Measurements from ENCODE around the gene SMIM26. TPM values are rescaled to one million over a fixed set of nuclear protein-coding genes. Genes with fewer than 3 reads are reported as not detected.

Gene SMIM26
- total and polyA plus RNA-seq, 2 of the 8 experiments (the other 6 are each of a cell fraction or from before 2014, with no cell fraction given): 69.8 to 95.0 TPM

DNA sequence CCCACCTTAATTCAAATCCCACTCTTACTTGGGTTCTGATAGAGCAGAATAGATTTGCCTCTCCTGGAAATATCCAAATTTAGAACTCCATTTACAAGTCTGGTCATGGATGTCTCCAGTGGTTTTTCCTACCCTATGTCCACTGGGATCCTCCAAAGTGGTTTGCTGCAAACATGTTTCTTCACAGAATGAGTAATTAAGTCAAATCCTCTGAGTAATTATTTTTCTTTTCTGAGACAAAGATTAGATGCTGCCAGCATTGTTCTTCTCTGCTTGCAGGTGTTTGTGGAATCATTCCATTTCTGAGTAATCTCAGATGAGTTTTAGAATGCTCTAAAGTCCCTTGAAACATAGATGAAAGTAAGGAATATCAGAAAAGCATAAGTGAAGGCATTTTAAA, 42.5 kb downstream of the SMIM26 start:
- Histone ChIP-seq H4K5ac (ENCODE audit: insufficient read length, low read depth, low read length) (no peak overlapping the region), H2BK12ac (ENCODE audit: low read depth, low read length) (no peak overlapping the region), H2AK5ac (ENCODE audit: low read depth, low read length) (no peak overlapping the region), H3K79me2 (ENCODE audit: control insufficient read depth in 1 of 2, insufficient read depth in 2 of 2, low read length in 2 of 2) (no peaks in the 10 kb centered on the region), H3K9me3 (ENCODE audit: insufficient read depth in 2 of 2, low read depth in 1 of 2, low read length in 1 of 2) (no peaks in the 10 kb centered on the region), H3K36me3 (ENCODE audit: control insufficient read depth in 2 of 4, insufficient read depth in 4 of 4, low read length in 3 of 4) (no peaks in the 10 kb centered on the region), H2AFZ (ENCODE audit: low read length) (no peak overlapping the region), H3K27me3 (replicated peaks in 1 of 4; ENCODE audit: control insufficient read depth in 3 of 4, extremely low read depth in 1 of 4, insufficient read depth in 3 of 4, low read length in 3 of 4) (no peaks in the 10 kb centered on the region), H4K91ac (replicated peaks; ENCODE audit: insufficient read length, low read length) (no peak overlapping the region), H4K20me1 (replicated peaks in 1 of 2; ENCODE audit: control insufficient read depth in 1 of 2, insufficient read depth in 2 of 2, low read length in 2 of 2) (no peaks in the 10 kb centered on the region), H3K18ac (ENCODE audit: extremely low read depth, low read length) (no peak overlapping the region), H2BK20ac (ENCODE audit: low read length) (no peak overlapping the region), H3K4ac (replicated peaks; ENCODE audit: insufficient read length, low read depth, low read length) (no peak overlapping the region), H2BK15ac (ENCODE audit: low read length) (no peak overlapping the region), H3K27ac (ENCODE audit: low read depth, low read length) (no peak overlapping the region), H2BK5ac (ENCODE audit: low read depth, low read length) (no peak overlapping the region), H3K23ac (ENCODE audit: insufficient read length) (no peak overlapping the region), H3K4me2 (ENCODE audit: insufficient read depth in 1 of 2, low read depth in 2 of 2, low read length in 2 of 2) (no peak overlapping the region), H3K4me1 (replicated peaks in 1 of 4; ENCODE audit: control insufficient read depth in 3 of 4, insufficient read depth in 4 of 4, low read length in 3 of 4) (peaks cover 0 to 1% (median 0%) of the 10 kb centered on the region in 4 experiments; a peak in 2 of 7 replicates), H3K14ac (ENCODE audit: insufficient read length) (no peak overlapping the region), H3K56ac (replicated peaks; ENCODE audit: insufficient read length, low read depth, low read length) (no peak overlapping the region), H3K79me1 (ENCODE audit: low read depth, low read length) (no peaks in the 10 kb centered on the region), H3K9ac (replicated peaks in 1 of 4; ENCODE audit: extremely low read depth in 1 of 4, low read depth in 3 of 4, low read length in 3 of 4) (no peak overlapping the region), H3K4me3 (ENCODE audit: extremely low read depth in 1 of 4, insufficient read depth in 2 of 4, low read depth in 3 of 4, low read length in 4 of 4) (no peak overlapping the region), H2BK120ac (replicated peaks; ENCODE audit: low read depth, low read length) (no peak overlapping the region), H3K23me2 (ENCODE audit: low read depth, low read length) (no peaks in the 10 kb centered on the region), H4K8ac (ENCODE audit: extremely low read depth, insufficient read depth, low read length) (no peak overlapping the region)
- no peak for DNase-seq (ENCODE audit: low read depth in 1 of 2, low spot score in 2 of 2)
- CTCF ChIA-PET (ENCODE audit: partially characterized antibody): no interaction called here
- POLR2A ChIA-PET (ENCODE audit: partially characterized antibody): no interaction called here
- no peak for FAIRE-seq
- TF ChIP-seq TAF1 (IDR thresholded peaks at IDR 0.05; ENCODE audit: low read depth, low read length) (no peak), TBP (IDR thresholded peaks at IDR 0.05; ENCODE audit: low read depth, low read length) (no peak), SAP30 (IDR thresholded peaks at IDR 0.05; ENCODE audit: insufficient read depth, insufficient replicate concordance, low read length) (no peak), GTF2F1 (IDR thresholded peaks at IDR 0.05; ENCODE audit: borderline replicate concordance, low read depth, low read length) (no peak), CEBPB (IDR thresholded peaks at IDR 0.05; ENCODE audit: low read depth, low read length) (no peak), SIX5 (IDR thresholded peaks at IDR 0.05; ENCODE audit: low read depth, low read length) (no peak), RXRA (IDR thresholded peaks at IDR 0.05; ENCODE audit: insufficient read depth, low read depth, low read length) (no peak), MAFK (IDR thresholded peaks at IDR 0.05; ENCODE audit: low read depth, low read length) (no peak), NANOG (IDR thresholded peaks at IDR 0.05; ENCODE audit: insufficient read depth, low read depth, low read length, poor library complexity, severe bottlenecking) (no peak)

All from H1 (cell line).